NCI-H524 (cell line): ENCODE data around the gene TCP11L2.
"Not testable (repeated sequence)": the region's sequence is repeated elsewhere in the genome, so short reads cannot be mapped to it uniquely, and the experiment has no call there.

Experiments used
- DNase-seq, 2 experiments: peaks; one replicate each; lab custom pipeline; 2025; lab: John Stamatoyannopoulos, UW

TCP11L2 gene

DNA sequence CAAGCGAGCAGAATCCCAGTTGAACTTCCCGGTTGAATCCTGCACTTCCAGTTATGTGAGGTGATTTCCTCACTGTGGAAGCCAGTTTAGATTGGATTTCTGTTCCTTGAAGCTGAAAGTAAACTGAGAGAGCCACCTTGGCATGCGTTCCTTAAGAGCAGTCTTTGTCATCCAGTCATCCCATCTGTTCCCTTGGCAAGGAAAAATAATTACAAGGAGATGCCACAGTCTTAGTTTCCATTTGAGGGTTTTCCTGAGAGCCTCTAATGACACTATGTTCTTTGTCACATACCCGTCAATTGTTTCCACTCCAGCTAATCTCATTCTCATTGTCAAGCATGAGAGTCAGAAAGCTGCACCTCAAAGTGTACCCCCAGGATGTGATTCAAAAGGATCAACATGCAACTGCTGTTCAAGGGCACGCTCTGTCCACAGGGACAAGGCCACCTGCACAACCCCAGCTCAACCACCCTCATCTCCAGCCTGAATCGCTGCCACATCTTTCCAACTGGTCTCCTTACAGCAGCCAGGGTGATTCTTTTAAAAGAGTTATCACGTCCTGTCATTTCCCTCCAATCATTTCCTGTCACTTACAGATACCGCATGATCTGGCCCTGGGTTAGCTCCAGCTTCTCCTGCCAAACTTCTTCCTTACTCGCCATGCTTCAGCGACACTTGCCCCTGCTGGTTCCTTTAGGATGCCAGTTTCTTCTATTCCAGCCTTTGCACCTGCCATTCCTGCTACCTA lies 18.0 kb upstream of the TCP11L2 start:
- DNase-seq = peak; percentile 63 to 85

DNA sequence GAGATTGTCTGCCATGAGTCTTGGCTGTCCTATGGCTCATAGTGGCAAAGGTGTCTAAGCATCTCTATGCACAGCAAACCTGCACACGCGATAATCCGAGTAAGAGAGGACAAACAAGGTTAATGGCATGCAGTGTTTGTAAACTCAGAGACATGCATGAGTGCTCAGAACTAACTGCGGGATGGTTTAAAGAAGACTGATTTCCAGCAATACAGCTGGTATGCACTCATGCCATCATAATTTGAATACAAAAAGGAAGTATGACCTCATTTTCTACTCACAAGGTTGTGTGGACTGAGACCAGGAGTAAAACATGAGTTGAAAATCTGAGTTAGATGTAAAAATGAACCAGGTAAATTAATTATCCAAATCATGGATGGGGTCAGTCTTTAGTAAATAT lies 16.6 kb upstream of the TCP11L2 start:
- no peak for DNase-seq

DNA sequence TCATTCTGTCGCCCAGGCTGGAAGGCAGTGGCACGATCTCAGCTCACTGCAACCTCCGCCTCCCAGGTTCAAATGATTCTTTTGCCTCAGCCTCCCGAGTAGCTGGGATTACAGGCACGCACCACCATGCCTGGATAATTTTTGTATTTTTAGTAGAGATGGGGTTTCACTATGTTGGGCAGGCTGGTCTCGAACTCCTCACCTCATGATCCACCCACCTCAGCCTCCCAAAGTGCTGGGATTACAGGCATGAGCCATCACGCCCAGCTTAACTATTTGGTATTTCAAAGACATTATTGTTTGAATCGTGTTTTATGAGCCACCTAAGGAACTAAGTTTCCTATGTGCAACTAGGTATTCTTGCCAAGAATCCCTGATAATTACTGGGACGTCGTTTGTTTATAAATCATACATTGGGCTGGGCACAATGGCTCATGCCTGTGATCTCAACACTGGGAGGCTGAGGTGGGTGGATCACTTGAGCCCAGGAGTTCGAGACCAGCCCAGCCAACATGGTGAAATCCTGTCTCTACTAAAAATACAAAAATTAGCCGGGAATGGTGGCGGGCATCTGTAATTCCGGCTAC lies 15.9 kb upstream of the TCP11L2 start:
- DNase-seq = not testable (repeated sequence)

DNA sequence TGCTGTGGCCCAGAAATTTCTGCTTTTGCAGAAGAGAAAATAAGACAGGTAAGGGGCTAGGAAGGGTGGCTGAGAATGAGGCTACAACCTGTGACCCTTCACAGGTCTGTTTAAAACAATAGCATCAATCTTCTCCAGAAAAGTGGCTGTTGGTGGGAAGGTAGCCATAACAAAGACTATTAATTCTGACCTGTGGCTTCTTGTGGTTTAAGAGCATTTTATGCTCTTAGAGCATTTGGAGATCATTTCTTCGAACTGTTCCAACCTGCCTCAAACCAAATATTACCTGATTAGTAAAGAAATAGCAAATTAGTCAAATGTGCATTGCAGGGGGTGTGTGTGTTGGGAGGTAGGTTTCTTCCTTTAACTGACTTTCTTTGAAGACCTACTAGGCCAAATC lies 15.2 kb upstream of the TCP11L2 start:
- DNase-seq = no peak

DNA sequence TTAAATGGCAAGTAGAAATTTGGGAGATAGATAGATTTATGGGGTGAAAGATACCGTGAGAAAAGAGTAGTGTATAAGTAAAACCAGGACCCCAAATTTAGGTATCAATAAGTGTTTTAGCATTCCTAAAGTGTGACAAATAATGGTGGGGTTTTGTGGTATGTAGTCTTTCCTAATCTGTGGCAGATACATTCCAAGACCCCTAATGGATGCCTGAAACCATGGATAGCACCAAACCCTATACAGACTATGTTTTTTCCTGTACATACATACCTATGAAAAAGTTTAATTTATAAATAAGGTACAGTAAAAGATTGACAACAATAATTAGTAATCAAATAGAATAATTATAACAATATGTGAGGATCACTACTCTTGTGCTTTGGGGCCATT lies 14.4 kb upstream of the TCP11L2 start:
- no peak for DNase-seq

DNA sequence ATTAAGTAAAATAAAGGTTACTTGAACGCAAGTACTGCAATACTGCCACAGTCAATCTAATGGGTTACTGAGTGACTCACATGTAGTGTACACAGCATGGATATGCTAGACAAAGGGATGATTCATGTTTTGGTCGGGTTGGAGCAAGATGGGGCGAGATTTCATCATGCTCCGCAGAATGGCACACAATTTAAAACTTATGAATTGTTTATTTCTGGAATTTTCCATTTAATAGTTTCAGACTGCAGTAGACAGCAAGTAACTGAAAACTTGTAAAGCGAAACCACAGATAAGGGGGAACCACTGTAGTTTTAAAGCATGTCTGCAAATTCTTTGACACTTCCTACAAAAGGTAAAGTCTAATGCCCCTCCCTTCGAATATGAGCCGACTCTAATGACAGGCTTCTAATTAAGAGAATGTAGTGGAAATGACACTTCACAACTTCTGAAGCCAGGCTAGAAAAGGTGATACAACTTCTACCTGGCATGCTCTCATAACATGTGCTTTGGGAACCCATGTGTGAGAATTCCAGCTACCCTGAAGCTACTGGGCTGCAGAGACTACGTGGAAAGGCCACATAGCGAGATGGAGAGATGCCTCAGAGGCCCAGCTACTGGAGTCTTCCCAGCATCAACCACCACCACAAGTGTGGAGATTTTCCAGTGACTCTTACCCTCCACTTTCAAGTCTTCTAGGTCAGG lies 13.9 kb upstream of the TCP11L2 start:
- no peak for DNase-seq

DNA sequence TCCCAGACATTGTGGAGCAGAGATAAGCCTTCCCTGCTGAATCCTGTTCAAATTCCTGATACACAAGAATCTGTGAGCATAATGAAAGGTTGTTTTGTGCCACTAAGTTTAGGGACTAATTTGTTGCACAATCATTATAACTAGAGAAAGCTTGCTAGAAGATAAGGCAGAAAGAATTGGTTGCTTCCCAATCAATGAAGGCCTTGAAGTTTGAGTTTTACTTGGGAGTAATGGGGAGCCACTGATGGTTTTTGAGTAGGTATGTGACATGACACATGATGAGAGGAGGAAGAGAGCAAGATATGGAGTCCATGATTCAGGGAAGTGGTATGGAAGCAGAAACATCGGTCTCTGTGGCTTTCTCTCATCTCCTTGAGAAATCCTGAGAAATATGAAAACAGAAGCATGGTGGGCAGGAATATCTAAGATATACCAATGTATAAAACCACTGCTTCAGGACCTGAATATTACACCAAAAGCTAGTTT lies 13.3 kb upstream of the TCP11L2 start:
- DNase-seq = no peak

DNA sequence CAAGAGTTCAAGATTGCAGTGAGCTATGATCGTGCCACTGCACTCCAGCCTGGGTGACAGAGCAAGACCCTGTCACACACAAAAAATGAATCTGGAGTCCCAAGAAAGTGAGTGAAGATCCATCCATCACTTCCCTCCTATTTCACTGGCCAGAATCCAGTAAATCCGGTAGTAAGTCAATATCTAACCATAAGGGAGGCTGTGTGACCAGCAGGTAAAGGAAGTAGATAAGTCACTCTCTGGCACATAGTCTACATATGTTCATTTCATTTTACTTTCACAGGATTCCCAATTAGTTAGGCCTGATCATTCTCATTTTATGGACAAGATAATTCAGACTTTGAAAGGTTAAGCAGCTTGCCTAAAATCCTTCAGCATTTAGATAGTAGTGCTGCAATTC lies 11.9 kb upstream of the TCP11L2 start:
- DNase-seq = no peak

DNA sequence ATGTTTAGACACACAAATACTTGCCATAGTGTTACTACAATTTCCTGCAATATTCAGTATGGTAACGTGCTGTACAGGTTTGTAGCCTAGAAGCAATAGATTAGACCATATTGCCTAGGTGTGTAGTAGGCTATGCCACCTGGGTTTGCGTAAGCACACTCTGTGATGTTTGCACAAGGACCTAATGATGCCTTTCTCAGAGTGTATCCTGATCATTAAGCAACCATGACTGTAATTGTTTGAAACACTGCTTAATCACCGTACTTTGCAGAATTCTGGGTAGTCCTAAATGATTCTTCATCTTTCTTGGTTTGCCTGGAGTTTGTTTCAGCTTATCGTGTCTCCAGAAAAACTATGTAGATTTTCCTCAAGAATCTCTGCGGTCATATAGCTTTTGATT lies 11.2 kb upstream of the TCP11L2 start:
- DNase-seq = no peak

DNA sequence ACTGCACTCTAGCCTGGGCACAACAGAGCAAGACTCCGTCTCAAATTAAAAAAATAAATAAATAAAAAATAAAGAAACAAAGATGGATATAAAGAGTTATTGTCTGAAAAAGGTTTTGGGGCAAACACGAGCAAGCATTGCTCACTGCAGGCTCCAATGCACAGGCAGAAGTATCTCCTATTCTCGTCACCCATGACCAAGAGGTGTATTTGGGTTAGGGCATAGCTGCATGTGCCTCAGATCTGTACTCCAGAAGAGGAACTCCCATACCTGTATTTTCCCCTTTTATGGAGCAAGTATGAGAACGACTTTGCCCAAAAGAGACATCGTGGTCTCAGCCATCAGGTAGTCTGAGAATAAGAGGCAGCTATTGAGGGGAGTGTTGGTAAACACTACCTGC lies 10.2 kb upstream of the TCP11L2 start:
- no peak for DNase-seq

DNA sequence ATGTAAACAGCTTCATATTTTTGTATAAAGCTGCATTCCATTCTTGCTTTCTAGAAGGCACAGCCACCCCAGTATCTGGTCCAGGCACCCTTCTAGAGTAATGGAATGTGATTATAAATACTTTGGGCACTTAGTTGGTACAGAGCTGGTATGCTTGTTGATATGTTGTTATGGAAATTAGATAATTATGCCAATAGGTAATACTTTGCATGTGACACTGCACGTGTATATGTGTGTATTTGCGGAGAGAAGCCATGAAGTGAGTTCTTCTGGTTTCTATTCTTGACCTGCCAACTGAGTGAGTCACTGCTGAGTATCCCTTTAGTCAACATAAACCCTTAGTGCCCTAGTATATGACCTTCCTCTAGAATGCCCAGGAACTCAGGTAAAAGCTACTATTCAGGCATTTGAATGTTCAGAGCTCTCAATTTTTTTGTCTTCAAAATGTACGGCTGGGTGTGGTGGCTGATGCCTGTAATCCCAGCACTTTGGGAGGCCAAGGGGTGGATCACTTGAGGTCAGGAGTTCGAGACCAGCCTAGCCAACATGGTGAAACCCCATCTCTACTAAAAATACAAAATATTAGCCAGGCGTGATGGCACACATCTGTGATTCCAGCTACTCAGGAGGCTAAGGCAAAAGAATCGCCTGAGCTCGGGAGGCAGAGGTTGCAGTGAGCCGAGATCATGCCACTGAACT lies 6.2 kb upstream of the TCP11L2 start:
- no peak for DNase-seq

DNA sequence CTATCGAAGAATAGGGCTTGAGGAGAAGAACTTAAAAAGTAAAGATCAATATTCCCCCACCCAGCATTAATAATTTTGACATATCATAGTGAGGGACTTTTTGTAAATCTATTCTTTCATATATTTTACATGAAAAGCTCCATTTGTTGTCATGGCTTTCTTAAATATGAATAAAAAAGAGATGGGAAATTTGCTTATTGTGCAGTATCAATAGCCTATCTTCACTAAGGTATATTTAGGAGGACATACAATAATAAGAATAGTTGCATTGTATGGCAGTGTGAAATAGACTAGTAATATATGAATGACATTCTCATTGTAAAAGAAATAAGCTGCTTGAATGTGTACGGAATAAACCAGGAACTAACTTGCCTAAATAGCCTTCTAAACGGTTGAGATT lies 5.5 kb upstream of the TCP11L2 start:
- no peak for DNase-seq

DNA sequence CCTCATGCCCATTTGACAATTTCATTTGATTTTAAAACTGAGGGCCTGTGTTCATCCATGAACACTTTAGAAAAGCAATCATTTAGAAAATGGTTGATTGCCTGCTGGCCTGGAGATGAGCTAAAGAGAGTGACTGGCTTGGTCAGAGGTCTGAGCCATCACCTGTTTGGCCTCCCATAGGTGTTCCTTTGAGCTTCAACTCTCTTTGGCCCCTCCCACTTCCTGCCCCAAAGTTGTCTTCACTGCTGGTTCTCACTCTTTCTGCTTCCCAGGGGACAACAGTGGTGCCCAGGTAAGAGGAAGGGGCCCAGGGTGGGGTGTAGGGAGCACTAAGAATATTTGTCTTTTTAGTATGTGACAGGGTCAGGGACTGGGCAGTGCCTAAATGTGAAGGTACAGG lies 4.9 kb upstream of the TCP11L2 start:
- no peak for DNase-seq

DNA sequence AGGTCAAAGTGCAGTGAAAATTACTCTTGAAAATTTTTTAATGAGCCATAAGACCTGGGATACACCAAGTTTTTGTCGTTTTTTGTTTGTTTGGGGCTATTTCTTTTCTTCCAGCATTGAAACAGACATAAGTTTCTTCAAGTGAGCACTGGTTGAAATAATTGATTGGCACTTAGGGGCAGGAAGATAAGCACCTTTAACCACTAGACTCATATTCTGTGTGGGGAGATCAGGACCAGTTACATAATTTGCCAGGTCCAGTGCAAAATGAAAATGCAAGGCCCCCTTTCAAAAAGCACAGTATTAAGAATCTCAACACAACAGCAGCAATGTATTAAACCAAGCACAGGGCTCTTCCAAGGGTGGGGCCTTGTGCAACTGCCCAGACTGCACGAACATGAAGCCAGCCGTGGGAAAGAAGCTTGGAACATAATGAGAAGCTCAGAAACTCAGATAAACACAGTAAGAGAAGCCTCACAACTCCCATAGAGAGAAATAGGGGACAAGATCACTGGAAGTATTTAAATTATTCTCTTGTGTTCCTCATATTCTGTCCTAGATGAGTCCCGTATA lies 3.2 kb upstream of the TCP11L2 start:
- no peak for DNase-seq

DNA sequence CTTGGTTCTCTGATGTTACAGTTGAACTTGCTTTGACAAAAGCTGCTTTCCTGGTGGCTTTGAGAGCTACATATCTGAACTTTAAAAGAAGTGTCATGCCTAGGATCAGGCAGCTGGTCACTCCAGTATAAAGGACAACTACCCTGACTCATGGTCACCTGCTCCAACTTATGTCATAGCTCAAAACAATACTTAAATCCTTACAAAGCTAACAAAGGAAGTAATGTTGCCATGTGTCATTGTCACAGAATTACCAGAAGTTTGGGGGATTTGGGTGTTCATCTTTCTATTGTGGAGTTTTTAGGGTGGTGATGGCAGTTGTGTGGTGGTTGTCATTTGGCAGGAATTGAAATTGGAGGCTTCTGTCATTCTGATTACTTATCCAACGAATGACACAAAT lies 1.8 kb upstream of the TCP11L2 start:
- DNase-seq = no peak

DNA sequence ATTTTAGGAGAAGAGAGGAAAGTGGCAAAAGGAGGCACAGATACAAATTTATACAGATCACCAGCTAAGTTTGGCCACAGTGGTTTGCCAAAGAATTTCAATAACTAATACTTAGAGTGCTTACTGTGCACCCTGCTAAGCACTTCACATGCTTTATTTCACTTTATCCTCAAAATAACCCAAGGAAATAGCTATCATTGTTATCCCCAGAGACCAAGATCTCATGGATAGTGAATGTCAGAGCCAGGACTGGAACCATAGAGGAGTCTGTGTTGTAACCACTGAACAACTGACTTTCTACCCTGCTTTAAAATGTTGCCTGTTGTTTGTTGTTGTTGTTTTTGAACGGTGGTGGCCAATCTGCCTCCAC lies 1.3 kb upstream of the TCP11L2 start:
- no peak for DNase-seq

DNA sequence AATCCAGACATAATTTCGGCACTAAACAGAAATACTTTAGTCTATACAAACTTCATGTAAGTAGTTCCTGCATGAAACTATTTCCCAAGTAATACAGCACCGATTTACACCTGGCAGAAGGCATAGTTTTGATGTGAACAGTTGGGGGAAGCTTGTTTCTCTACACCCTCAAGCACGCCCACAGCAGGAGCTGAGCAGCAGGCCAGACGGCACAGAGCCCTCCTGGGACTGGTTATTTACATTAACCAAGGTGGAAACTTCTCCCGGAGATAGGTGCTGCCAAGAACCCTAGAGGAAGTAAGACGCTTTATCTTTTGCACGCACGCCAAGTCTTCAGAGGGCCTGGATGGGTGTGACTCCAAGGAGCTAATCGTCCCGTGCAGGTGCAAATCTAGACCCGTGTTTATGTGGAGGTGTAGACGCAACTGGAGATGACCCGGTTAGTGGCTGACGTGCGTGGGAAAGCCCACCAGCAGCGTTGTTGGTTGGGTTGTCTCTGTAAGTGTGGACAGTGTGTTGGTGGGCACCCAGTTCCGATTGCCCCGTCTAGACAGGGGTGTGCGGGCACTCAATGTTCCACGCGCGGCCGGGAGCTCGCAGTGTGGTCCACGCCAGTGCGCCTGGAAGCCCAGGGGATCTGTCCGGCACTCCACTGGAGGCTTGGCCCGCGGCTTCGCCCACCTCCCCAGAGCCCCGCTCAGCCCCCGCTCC lies 767 bp upstream of the TCP11L2 start:
- DNase-seq = peak; percentile 74 to 88

DNA sequence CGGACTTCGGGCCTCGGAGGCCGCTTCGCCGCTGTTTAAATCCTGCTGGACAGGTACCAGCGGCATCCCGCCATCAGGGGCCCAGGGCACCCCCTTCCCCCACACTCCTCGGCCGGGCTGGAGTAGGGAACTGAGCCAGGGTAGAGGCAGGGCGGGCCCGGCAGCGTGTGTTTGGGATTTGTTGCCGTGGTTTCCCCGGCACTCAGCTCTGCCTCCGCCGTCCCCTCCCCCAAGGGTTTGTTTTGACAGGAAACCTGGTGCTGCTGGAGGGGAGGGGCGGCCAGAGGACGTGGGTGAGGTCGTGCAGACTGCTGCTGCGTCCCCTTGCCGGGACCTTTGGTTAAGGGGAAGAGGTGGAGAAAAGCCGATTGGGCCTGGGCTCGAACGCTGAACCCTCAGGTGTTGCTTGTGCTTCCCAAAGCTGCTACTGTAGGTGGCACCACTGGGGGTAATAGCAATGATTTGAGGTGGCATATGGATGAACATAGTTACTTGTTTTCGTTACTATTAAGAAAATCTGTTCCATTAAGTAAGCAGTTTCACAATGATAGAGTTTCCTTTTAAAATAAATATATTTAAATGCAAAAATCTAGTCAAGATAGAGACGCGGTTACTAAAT lies 778 bp downstream of the TCP11L2 start:
- DNase-seq = peak; percentile 33 to 61

DNA sequence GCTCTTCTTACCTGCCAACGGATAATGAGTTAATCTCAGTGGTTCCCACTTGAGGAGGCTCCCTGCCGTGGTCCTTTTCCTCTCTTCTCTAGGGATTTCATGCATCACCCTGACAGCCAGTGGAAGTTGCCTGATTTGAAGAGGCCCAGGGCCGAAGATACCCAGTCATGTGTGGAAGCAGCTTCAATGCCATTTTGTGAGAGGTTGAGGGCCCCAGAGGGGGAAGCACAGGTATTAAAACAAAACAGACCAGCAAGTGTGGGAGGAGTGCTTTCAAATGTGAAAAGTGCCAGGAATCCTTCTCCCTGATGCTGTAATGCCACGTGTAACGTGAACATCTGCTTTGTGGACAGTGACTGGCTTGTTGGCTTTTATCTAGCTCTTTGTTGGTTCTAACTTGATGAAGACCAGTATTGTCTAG lies 1.5 kb downstream of the TCP11L2 start:
- peak in 1 of 2 experiments; percentile 11 for DNase-seq

DNA sequence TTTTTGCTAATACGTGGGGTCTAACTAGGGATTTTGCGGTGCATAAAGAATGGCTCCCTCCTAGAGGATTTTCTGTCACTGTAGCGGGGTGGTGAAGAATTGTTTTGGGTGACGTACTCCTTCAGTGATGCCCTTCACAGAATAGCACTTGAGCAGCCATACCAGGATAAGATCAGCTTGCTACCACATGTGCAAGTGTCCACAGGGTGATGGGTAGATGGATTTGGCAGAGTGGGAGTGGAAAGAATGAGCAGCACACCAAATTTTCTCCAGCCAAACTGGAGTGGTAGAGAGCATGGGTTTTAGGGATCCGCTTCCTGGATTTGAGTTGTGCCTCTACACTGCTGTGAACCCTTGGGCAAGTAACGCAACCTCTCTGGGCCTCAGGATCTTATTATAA lies 2.3 kb downstream of the TCP11L2 start:
- DNase-seq = no peak

DNA sequence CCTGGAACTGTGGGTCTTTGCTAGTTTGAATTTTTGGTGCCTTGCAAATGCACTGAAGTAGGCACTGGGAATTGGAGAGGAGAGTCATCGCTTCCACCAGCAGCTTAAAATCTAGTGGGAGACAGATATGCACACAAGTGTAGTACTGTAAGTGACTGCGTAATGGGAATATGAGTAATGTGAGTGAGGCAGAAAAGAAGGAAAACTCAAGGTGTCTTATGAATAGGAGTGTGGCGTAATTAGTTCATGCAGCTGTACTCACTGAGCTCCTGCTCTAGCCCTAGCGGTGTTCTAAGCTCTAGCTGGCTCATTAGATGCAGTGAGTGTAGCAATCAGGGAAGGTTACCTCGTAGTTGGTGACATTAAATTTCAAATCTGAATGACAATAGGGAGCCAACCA lies 2.8 kb downstream of the TCP11L2 start:
- DNase-seq = no peak
